ENCODE measurements around the gene THAP11. TPM values are rescaled to one million over a fixed set of nuclear protein-coding genes. Genes with fewer than 3 reads are reported as not detected.
"Not testable (repeated sequence)": the region's sequence is repeated elsewhere in the genome, so short reads cannot be mapped to it uniquely, and the experiment has no call there.

THAP11 gene
- total RNA-seq, 1 donor = 71.6 TPM

GRCh38 chr16:67860589-67861398, 18.7 kb downstream of the THAP11 start:
- DNase-seq (ENCODE audit: low read depth in 2 of 3, low spot score in 2 of 3) = no peak

DNA sequence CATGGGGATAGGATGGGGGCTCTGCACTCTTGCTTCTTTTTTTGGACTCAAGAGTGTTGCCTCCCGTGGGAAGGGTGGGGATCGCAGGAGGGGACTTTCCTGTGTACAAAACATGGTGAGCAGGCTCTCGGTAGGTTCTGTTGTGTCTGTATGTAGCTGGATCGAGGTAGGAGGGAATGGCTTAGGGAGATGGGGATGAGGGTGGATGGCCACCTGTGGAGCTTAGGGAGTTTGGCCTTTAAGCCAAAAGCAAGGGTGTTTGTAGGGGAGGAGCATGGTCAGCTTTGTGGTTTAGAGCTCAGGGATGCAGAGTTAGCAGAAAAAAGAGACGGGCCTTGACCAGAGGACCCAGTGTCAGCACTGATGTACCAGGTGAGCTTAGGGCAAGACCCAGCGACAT, 19.8 kb downstream of the THAP11 start:
- DNase-seq (ENCODE audit: low read depth in 2 of 3, low spot score in 2 of 3) = no peak

- no peak for DNase-seq (ENCODE audit: low read depth in 2 of 3, low spot score in 2 of 3)
Measured at GRCh38 chr16:67862623-67863583, 20.8 kb downstream of the THAP11 start.

- not testable (repeated sequence) for DNase-seq (ENCODE audit: low read depth in 2 of 3, low spot score in 2 of 3)
Measured at GRCh38 chr16:67864044-67864443, 21.9 kb downstream of the THAP11 start.

DNA sequence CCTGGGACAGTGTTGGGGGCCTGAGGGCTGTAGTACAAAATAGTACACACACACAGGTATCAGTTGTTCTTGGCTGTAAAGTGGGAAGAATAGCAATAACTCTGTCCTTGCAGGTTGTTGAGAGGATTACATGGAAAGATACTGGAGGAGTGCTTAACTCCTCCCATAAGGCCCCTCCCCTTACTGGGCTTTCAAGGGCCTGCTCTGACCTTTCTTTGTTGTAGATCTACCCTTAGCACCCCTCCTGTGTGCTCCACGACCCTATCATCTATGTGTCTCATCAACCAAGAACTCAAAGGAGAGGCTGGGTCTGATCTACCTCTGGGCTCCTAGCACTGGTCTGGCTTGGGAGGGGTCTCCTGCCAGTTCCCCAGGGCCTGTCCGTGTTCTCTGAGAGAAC, 22.5 kb downstream of the THAP11 start:
- no peak for DNase-seq (ENCODE audit: low read depth in 2 of 3, low spot score in 2 of 3)

DNA sequence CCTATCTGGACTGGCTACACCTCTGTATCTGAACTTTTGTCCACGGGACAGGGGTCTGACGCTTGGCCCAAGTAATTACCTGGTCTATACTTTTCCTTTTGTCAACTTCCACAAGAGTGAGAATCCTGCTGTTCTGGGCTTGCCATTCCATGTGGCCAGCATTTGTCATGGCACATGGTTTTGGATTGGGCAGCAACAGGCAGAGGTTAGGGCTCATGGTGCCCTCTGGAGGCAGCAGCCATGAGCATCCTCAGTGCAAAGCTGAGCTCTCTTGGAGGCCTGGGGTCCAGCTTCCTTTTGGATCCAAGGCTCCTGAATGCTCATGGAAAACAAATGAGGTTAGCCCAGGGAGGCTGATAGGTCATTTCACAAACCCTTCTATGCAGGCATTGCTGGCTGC, 23.2 kb downstream of the THAP11 start:
- peak in 2 of 3 donors; percentile 43 to 63 for DNase-seq (ENCODE audit: low read depth in 2 of 3, low spot score in 2 of 3)

- DNase-seq (ENCODE audit: low read depth in 2 of 3, low spot score in 2 of 3) = no peak
Measured at GRCh38 chr16:67868290-67868689, 26.2 kb downstream of the THAP11 start.

GRCh38 chr16:67869653-67870052, 27.5 kb downstream of the THAP11 start:
- DNase-seq (ENCODE audit: low read depth in 2 of 3, low spot score in 2 of 3) = no peak

GRCh38 chr16:67871256-67871655, 29.1 kb downstream of the THAP11 start:
- no peak for DNase-seq (ENCODE audit: low read depth in 2 of 3, low spot score in 2 of 3)

GRCh38 chr16:67872131-67872630, 30.1 kb downstream of the THAP11 start:
- DNase-seq (ENCODE audit: low read depth in 2 of 3, low spot score in 2 of 3) = no peak

DNA sequence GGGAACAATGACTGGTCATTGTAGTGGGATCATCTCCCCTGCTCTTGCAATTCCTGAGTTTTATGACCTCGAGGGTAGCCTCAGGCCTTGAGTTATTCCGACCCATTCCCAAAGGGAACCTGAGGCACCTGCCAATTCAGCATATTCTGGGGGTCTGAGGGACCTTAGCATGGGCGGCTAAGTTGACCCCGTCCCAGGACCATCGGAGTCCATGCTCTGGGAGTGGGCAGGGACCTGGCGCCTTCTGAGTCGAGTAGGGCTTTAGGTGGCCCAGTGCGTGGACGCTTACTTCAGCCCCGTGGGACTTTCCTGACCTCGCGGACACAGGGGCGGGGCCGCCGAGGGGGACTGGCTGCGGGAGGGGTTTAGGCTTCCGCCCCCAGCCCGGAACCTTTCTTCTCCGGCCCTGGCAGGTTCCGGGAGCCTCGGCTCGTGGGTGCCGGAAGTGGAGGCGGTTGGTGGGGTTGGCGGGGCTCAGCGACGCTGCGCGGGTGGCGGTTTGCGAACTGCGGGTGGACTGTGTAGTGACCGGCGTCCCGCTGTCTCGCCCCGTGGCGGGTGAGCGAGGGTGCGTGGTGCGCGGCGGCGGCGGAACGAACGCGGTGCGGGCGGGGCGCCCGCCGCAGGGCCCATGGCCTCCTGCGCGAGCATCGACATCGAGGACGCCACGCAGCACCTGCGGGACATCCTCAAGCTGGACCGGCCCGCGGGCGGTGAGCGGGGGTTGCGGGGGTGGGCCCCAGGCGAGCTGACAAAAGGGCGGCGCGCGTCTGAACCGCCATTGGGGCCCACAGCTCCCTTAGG, 30.7 kb downstream of the THAP11 start, which contains the start of gene EDC4:
Gene EDC4 (plus strand): TSS at position 422 of the 804 bp plus-strand sequence. CDS start 210 bp downstream, at position 632.
- peak; percentile 71 to 81 (median 80) for DNase-seq (ENCODE audit: low read depth in 2 of 3, low spot score in 2 of 3)

GRCh38 chr16:67873435-67874370, 31.6 kb downstream of the THAP11 start:
- DNase-seq (ENCODE audit: low read depth in 2 of 3, low spot score in 2 of 3) = no peak

DNA sequence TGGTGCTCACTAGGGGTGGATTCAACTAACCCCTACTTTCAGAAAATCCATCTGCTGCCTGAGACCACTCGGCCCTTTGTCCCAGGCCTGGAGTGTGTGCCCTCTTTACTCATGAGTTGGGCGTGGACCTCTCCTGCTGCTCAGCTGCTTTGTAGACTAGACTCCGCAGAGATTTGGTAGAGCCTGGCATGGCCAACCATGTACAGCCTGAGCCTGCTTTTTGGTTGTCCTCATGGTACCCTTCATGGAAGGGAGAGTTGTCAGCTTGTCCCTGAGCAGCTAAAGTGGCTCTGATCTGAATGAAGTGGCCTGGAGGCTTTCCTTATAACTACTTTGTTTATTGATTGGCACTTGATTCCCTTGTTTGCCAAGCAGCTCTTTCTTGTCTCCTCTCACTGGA, 32.3 kb downstream of the THAP11 start:
- no peak for DNase-seq (ENCODE audit: low read depth in 2 of 3, low spot score in 2 of 3)

- DNase-seq (ENCODE audit: low read depth in 2 of 3, low spot score in 2 of 3) = no peak
Measured at GRCh38 chr16:67877064-67877463, 34.9 kb downstream of the THAP11 start.

DNA sequence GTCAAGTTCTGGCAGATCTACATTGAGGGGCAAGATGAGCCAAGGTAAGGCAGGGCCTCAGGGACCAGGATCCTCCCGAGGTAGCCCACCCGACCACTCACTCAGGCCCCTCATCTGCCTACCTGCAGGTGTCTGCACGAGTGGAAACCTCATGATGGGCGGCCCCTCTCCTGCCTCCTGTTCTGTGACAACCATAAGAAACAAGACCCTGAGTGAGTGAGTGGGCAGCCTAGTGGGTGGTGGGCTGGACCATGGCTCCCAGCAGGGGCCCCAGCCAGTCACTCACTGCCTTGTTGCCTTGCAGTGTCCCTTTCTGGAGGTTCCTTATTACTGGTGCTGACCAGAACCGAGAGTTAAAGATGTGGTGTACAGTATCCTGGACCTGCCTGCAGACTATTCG, 36.1 kb downstream of the THAP11 start:
- no peak for DNase-seq (ENCODE audit: low read depth in 2 of 3, low spot score in 2 of 3)

GRCh38 chr16:67878846-67879245, 36.7 kb downstream of the THAP11 start:
- no peak for DNase-seq (ENCODE audit: low read depth in 2 of 3, low spot score in 2 of 3)

DNA sequence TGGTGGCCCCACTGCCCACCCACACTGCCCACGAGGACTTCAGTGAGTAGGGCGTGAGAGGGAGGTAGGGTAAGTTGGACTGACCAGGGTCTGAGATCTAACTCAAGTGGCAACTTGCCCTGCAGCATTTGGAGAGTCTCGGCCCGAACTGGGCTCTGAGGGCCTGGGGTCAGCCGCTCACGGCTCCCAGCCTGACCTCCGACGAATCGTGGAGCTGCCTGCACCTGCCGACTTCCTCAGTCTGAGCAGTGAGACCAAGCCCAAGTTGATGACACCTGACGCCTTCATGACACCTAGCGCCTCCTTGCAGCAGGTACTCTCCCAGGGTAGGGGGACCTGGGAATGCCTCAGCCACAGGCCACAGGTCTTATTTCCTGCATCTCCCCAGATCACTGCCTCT, 37.3 kb downstream of the THAP11 start:
- DNase-seq (ENCODE audit: low read depth in 2 of 3, low spot score in 2 of 3) = no peak

DNA sequence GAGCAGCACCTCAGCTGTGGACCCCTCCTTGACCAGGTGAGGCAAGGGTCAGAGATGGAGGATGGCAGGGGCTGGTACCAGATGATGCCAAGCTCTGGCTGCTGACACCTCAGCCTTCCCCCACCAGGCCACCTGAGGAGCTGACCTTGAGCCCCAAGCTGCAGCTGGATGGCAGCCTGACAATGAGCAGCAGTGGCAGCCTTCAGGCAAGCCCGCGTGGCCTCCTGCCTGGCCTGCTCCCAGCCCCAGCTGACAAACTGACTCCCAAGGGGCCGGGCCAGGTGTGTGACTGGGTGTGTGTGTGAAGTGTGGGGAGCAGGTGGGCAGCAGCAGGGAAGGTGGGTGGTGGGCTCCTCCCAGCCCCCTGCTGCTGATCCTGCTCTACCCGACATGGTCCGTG, 37.8 kb downstream of the THAP11 start:
- no peak for DNase-seq (ENCODE audit: low read depth in 2 of 3, low spot score in 2 of 3)

DNA sequence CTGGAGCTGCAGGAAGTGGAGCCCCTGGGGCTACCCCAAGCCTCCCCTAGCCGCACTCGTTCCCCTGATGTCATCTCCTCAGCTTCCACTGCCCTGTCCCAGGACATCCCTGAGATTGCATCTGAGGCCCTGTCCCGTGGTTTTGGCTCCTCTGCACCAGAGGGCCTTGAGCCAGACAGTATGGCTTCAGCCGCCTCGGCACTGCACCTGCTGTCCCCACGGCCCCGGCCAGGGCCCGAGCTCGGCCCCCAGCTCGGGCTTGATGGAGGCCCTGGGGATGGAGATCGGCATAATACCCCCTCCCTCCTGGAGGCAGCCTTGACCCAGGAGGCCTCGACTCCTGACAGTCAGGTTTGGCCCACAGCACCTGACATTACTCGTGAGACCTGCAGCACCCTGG, 38.5 kb downstream of the THAP11 start:
- DNase-seq (ENCODE audit: low read depth in 2 of 3, low spot score in 2 of 3) = no peak

Data from hematopoietic multipotent progenitor cell (in vitro differentiated cells).